K562 (cell line): ENCODE results near the gene PIK3R2. TPM values are rescaled to one million over a fixed set of nuclear protein-coding genes. Genes with fewer than 3 reads are reported as not detected.

ENCODE experiments used
- HMGN3 ChIP-seq: IDR thresholded peaks from 2 replicates; pipeline ENCODE4 v1.6.1; 2011; ENCODE audit warnings: borderline replicate concordance, low read depth, mild to moderate bottlenecking, mixed read lengths, low read length; ENCODE audit not compliant: insufficient read length; ENCODE audit errors: extremely low read depth
- KDM2B ChIP-seq: fragments of 250-450 bp; sonication (Bioruptor Pico); IDR thresholded peaks from 2 replicates; pipeline ENCODE4 v1.8.0; 2021; ENCODE audit warnings: mild to moderate bottlenecking, moderate library complexity
- MTA1 ChIP-seq: fragments of 450-650 bp; IDR thresholded peaks from 2 replicates; pipeline ENCODE4 v1.6.1; 2017; ENCODE audit warnings: borderline replicate concordance
- NONO ChIP-seq, 2 experiments: fragments of 200-400 bp in 1 of 2; fragments of 450-650 bp in 1 of 2; formaldehyde crosslinking in 1 of 2; IDR thresholded peaks; 2 replicates each; pipeline ENCODE4 v1.6.1; 2017; ENCODE audit warnings: low read depth in 2 of 2, mild to moderate bottlenecking in 2 of 2, moderate library complexity in 2 of 2, low read length in 1 of 2
- PHF20 ChIP-seq: fragments of 450-650 bp; IDR thresholded peaks from 2 replicates; pipeline ENCODE4 v1.6.1; 2018; ENCODE audit not compliant: partially characterized antibody
- POLR2AphosphoS2 ChIP-seq: IDR thresholded peaks from 2 replicates; pipeline ENCODE4 v1.6.1; 2012; ENCODE audit warnings: low read length, improper control_type of control experiment
- POLR2B ChIP-seq: fragments of 450-650 bp; IDR thresholded peaks from 2 replicates; pipeline ENCODE4 v1.6.1; 2018; ENCODE audit warnings: low read depth; ENCODE audit not compliant: partially characterized antibody
- RCOR1 ChIP-seq, 2 experiments: IDR thresholded peaks; 2 replicates each; pipeline ENCODE4 v1.6.1; 2012; ENCODE audit warnings: low read depth in 2 of 2, low read length in 2 of 2, borderline replicate concordance in 1 of 2, improper control_type of control experiment in 1 of 2
- SAP30 ChIP-seq: fragments of 200-600 bp; sonication (generic); IDR thresholded peaks from 2 replicates; pipeline ENCODE4 v1.6.1; 2012; ENCODE audit warnings: borderline replicate concordance, low read depth, mild to moderate bottlenecking, moderate library complexity, low read length, control low read depth, inconsistent platforms; ENCODE audit not compliant: insufficient read depth, poor library complexity, severe bottlenecking
- SIX5 ChIP-seq, 2 experiments: IDR thresholded peaks; 2 replicates each; pipeline ENCODE4 v1.6.1; 2011; ENCODE audit warnings: low read length in 2 of 2, borderline replicate concordance in 1 of 2, low read depth in 1 of 2, mild to moderate bottlenecking in 1 of 2, moderate library complexity in 1 of 2; ENCODE audit not compliant: insufficient read depth in 1 of 2
- SPI1 ChIP-seq: IDR thresholded peaks from 2 replicates; pipeline ENCODE4 v1.6.1; 2011; ENCODE audit warnings: low read depth, low read length, control low read depth, borderline replicate concordance
- TAF1 ChIP-seq: IDR thresholded peaks from 2 replicates; pipeline ENCODE4 v1.6.1; 2011; ENCODE audit warnings: mild to moderate bottlenecking, low read length, moderate library complexity; ENCODE audit not compliant: insufficient read depth, control insufficient read depth, severe bottlenecking; ENCODE audit errors: extremely low read depth
- XRCC3 ChIP-seq: fragments of 450-650 bp; IDR thresholded peaks from 2 replicates; pipeline ENCODE4 v1.6.1; 2017; ENCODE audit warnings: mild to moderate bottlenecking, moderate library complexity
- ZNF212 ChIP-seq: fragments of 450-650 bp; formaldehyde crosslinking; IDR thresholded peaks from 2 replicates; pipeline ENCODE4 v1.4.0; 2020; ENCODE audit warnings: mild to moderate bottlenecking
- ZNF263 ChIP-seq: sonication (generic); formaldehyde crosslinking; IDR thresholded peaks from 2 replicates; pipeline ENCODE4 v1.8.0; 2022; ENCODE audit warnings: mild to moderate bottlenecking, missing genetic modification reagents, borderline replicate concordance
- ZNF586 ChIP-seq: fragments of 450-650 bp; formaldehyde crosslinking; conservative IDR thresholded peaks from 2 replicates; pipeline ENCODE4 v1.4.0; 2020; ENCODE audit warnings: mild to moderate bottlenecking, moderate library complexity
- ZNF778 ChIP-seq: fragments of 450-650 bp; formaldehyde crosslinking; IDR thresholded peaks from 2 replicates; pipeline ENCODE4 v1.4.0; 2020; ENCODE audit warnings: mild to moderate bottlenecking, moderate library complexity
- ZSCAN29 ChIP-seq: fragments of 450-650 bp; IDR thresholded peaks from 2 replicates; pipeline ENCODE4 v1.6.1; 2017
- polyA plus RNA-seq, 8 experiments: library from polyadenylated mRNA; depleted of rRNA in 4 of 8; stranded (reverse) in 5 of 8; unstranded in 3 of 8; fragments of >200 nt; fragmentation: Nextera tagmentation in 2 of 8; fragmentation: Illumina TruSeq in 1 of 8; extraction: Ambion mirVana in 2 of 8; extraction: Trizol in 1 of 8; gene quantifications; 2 replicates each; pipeline versions ENCODE4 v1.2.1 to v1.2.3, GENCODE V29; 2011 to 2014; ENCODE audit warnings: inconsistent platforms in 1 of 8, missing spikeins in 1 of 8
- total RNA-seq, 7 experiments: library from RNA; depleted of rRNA in 6 of 7; stranded (reverse); fragments of >200 nt in 6 of 7; fragmentation: Illumina TruSeq in 2 of 7; extraction: Trizol in 2 of 7; gene quantifications; 2 replicates each; pipeline versions ENCODE4 v1.2.1 to v1.2.3, GENCODE V29; 2011 to 2021; ENCODE audit warnings: low replicate concordance in 1 of 7
- TF ChIP-seq, protein P1 (sequence below): sonication (generic); formaldehyde crosslinking; IDR thresholded peaks from 2 replicates; pipeline ENCODE4 v1.8.0; 2023; ENCODE audit warnings: mild to moderate bottlenecking, missing genetic modification reagents
- TF ChIP-seq, protein P2 (sequence below): fragments of 450-650 bp; IDR thresholded peaks from 2 replicates; pipeline ENCODE4 v1.6.1; 2018; ENCODE audit warnings: mild to moderate bottlenecking, low read depth; ENCODE audit not compliant: partially characterized antibody
- TF ChIP-seq, protein P3 (sequence below): fragments of 250-450 bp; sonication (Bioruptor Pico); IDR thresholded peaks from 2 replicates; pipeline ENCODE4 v1.8.0; 2022; ENCODE audit warnings: inconsistent platforms, mild to moderate bottlenecking, moderate library complexity, borderline replicate concordance

Gene PIK3R2
- total and polyA plus RNA-seq, 9 of the 15 experiments (the other 6 are each of a cell fraction or from before 2014, with no cell fraction given) = 0.39 to 37.9 (median 5.3) TPM

DNA sequence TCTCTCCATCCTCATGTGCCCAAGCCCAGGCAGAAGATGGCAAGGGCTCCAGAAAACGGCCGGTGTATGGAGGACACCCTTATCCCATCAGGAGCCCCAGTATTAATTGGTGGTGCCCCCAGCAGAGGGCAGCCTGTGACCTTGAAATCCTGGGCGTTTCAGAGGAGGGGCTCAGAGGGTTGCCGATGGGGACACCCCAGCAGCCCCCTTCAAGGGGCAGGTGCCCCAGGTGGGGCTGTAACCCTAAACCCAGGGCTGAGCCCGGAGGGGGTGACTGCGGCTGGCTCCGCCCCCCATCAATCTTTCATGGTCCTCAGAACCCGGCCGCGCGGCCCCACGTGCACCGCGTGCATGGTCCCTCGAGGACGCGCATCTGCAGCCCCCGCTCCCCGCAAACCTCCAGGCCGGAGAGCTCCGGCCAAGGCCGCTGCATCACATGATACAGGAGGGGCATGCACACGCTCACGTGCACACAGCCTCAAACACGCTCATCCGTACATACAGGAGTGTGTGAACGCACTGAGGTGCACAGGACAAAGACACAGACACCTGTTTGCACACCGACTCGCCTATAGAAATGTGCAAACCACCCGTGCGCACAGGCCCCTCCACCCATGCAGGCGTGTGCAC, 49.9 kb downstream of the PIK3R2 start (continued):
- no peak for TF ChIP-seq SPI1
- TF ChIP-seq MTA1 = no peak
- TF ChIP-seq XRCC3 = no peak
- TF ChIP-seq TAF1 = no peak
- no peak for TF ChIP-seq ZSCAN29
- no peak for TF ChIP-seq PHF20
- TF ChIP-seq POLR2AphosphoS2 = no peak
- peak; percentile 75 for TF ChIP-seq HMGN3
- TF ChIP-seq KDM2B (CRISPR knock-in tag) = no peak
- no peak for TF ChIP-seq RCOR1 (IDR thresholded peaks at IDR 0.05; ENCODE audit: borderline replicate concordance in 1 of 2, low read depth in 2 of 2, low read length in 2 of 2)
- no peak for TF ChIP-seq POLR2B
- TF ChIP-seq SAP30 = no peak
- no peak for TF ChIP-seq NONO (IDR thresholded peaks at IDR 0.05; ENCODE audit: low read depth in 2 of 2, low read length in 1 of 2)
- TF ChIP-seq ZNF212 = no peak
- TF ChIP-seq, protein P1, sequence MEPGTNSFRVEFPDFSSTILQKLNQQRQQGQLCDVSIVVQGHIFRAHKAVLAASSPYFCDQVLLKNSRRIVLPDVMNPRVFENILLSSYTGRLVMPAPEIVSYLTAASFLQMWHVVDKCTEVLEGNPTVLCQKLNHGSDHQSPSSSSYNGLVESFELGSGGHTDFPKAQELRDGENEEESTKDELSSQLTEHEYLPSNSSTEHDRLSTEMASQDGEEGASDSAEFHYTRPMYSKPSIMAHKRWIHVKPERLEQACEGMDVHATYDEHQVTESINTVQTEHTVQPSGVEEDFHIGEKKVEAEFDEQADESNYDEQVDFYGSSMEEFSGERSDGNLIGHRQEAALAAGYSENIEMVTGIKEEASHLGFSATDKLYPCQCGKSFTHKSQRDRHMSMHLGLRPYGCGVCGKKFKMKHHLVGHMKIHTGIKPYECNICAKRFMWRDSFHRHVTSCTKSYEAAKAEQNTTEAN (CRISPR knock-in tag) = 0 out of 2 replicates have a peak, but pooled peaks have one; percentile 10
- TF ChIP-seq ZNF263 = no peak
- TF ChIP-seq ZNF778 (CRISPR knock-in tag) = no peak
- TF ChIP-seq, protein P2, sequence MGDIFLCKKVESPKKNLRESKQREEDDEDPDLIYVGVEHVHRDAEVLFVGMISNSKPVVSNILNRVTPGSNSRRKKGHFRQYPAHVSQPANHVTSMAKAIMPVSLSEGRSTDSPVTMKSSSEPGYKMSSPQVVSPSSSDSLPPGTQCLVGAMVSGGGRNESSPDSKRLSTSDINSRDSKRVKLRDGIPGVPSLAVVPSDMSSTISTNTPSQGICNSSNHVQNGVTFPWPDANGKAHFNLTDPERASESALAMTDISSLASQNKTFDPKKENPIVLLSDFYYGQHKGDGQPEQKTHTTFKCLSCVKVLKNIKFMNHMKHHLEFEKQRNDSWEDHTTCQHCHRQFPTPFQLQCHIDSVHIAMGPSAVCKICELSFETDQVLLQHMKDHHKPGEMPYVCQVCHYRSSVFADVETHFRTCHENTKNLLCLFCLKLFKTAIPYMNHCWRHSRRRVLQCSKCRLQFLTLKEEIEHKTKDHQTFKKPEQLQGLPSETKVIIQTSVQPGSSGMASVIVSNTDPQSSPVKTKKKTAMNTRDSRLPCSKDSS = no peak
- no peak for TF ChIP-seq ZNF586 (CRISPR knock-in tag)
- no peak for TF ChIP-seq SIX5 (IDR thresholded peaks at IDR 0.05; ENCODE audit: borderline replicate concordance in 1 of 2, insufficient read depth in 1 of 2, low read depth in 1 of 2, low read length in 2 of 2)
- TF ChIP-seq, protein P3, sequence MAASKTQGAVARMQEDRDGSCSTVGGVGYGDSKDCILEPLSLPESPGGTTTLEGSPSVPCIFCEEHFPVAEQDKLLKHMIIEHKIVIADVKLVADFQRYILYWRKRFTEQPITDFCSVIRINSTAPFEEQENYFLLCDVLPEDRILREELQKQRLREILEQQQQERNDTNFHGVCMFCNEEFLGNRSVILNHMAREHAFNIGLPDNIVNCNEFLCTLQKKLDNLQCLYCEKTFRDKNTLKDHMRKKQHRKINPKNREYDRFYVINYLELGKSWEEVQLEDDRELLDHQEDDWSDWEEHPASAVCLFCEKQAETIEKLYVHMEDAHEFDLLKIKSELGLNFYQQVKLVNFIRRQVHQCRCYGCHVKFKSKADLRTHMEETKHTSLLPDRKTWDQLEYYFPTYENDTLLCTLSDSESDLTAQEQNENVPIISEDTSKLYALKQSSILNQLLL (CRISPR knock-in tag) = no peak
